K562 (cell line): Measurements from ENCODE around the gene PCBP3. TPM values are rescaled to one million over a fixed set of nuclear protein-coding genes. Genes with fewer than 3 reads are reported as not detected.

Experiments used
- ATAC-seq: fragments of 200-7000 bp; cut with Tn5 transposase; 3 replicates; pipeline ENCODE4 v1.9.1; 2020; ENCODE audit warnings: moderate library complexity
- BruUV-seq: library from RNA; stranded (reverse); fragments of 400-500 nt; replicated peaks from 2 replicates; lab custom pipeline; 2021; lab: Mats Ljungman, UMichigan
- CTCF ChIA-PET: fragments of 300-600 bp; formaldehyde crosslinking; extraction: SDS; loops from one replicate; lab custom pipeline; 2021; ENCODE audit warnings: low intra/inter-chr PET ratio; lab: Yijun Ruan, JAX
- POLR2A ChIA-PET: fragments of 300-600, 350-650 bp; sonication (Branson Sonifier 250); formaldehyde crosslinking; extraction: SDS; loops from one replicate; lab custom pipeline; 2021; ENCODE audit warnings: antibody characterized with exemption, inconsistent platforms; lab: Yijun Ruan, JAX
- DNase-seq, 4 experiments: peaks; one replicate each; pipeline versions ENCODE4 v3.0.0 to v3.0.0-alpha.2; 2011 to 2018; ENCODE audit warnings: low spot score in 3 of 4, mixed read lengths in 3 of 4; ENCODE audit errors: extremely low read depth in 1 of 4
- FAIRE-seq: peaks from 2 replicates; lab custom pipeline; 2011; peaks lifted over from hg19 to GRCh38; lab: Jason Lieb, UNC
- H2AFZ ChIP-seq: 2 replicates; pipeline ENCODE4 v1.6.0; 2011; ENCODE audit warnings: low read depth, low read length, control low read depth, inconsistent platforms
- H3K27ac ChIP-seq: fragments of 200-600 bp; 3 replicates; pipeline ENCODE4 v1.8.0; 2011; ENCODE audit warnings: low read depth, mild to moderate bottlenecking, control low read depth, inconsistent platforms, low read length, moderate library complexity, mixed read lengths; ENCODE audit errors: extremely low read depth
- H3K27me3 ChIP-seq, 2 experiments: fragments of 300-600 bp in 1 of 2; 2 replicates in 1 of 2; 3 replicates in 1 of 2; pipeline versions ENCODE4 v1.6.0 to v1.8.0; 2011; ENCODE audit warnings: inconsistent platforms in 2 of 2, low read length in 2 of 2, mild to moderate bottlenecking in 1 of 2, mixed read lengths in 1 of 2, moderate library complexity in 1 of 2; ENCODE audit not compliant: control insufficient read depth in 2 of 2, insufficient read depth in 2 of 2
- H3K36me3 ChIP-seq: fragments of 300-600 bp; 3 replicates; pipeline ENCODE4 v1.8.0; 2011; ENCODE audit warnings: mild to moderate bottlenecking, low read length, inconsistent platforms; ENCODE audit not compliant: control insufficient read depth, insufficient read depth
- H3K4me1 ChIP-seq, 2 experiments: fragments of 200-600 bp in 1 of 2; replicated peaks in 1 of 2; 2 replicates in 1 of 2; 3 replicates in 1 of 2; pipeline versions ENCODE4 v1.5.1 to v1.8.0; 2011; ENCODE audit warnings: inconsistent platforms in 2 of 2, low read length in 2 of 2, mild to moderate bottlenecking in 1 of 2, mixed read lengths in 1 of 2, moderate library complexity in 1 of 2; ENCODE audit not compliant: control insufficient read depth in 2 of 2, insufficient read depth in 2 of 2
- H3K4me2 ChIP-seq: 2 replicates; pipeline ENCODE4 v1.6.1; 2011; ENCODE audit warnings: low read length, control low read depth, inconsistent platforms, mixed read lengths; ENCODE audit not compliant: insufficient read depth
- H3K4me3 ChIP-seq: fragments of 200-600 bp; sonication (generic), shearing (Covaris generic); 2 replicates; pipeline ENCODE4 v1.5.1; 2016; ENCODE audit warnings: control low read depth, inconsistent platforms
- H3K79me2 ChIP-seq: fragments of 200-600 bp; 3 replicates; pipeline ENCODE4 v1.8.0; 2011; ENCODE audit warnings: low read length, inconsistent platforms; ENCODE audit not compliant: control insufficient read depth, insufficient read depth
- H3K9ac ChIP-seq, 2 experiments: 2 replicates each; pipeline versions ENCODE4 v1.6.0 to v1.6.1; 2011; ENCODE audit warnings: low read depth in 2 of 2, low read length in 2 of 2, control low read depth in 1 of 2, inconsistent platforms in 1 of 2, mild to moderate bottlenecking in 1 of 2, mixed read lengths in 1 of 2; ENCODE audit not compliant: insufficient read depth in 1 of 2
- H3K9me1 ChIP-seq: one replicate; pipeline ENCODE4 v1.6.0; 2011; ENCODE audit warnings: inconsistent platforms, mild to moderate bottlenecking, low read length, moderate library complexity; ENCODE audit not compliant: control insufficient read depth, insufficient read depth
- H3K9me3 ChIP-seq: replicated peaks from 2 replicates; pipeline ENCODE4 v1.5.1; 2011; ENCODE audit warnings: low read depth, low read length, inconsistent platforms; ENCODE audit not compliant: control insufficient read depth, insufficient read depth
- H4K20me1 ChIP-seq: replicated peaks from 2 replicates; pipeline ENCODE4 v1.6.1; 2011; ENCODE audit warnings: low read length, inconsistent platforms, mixed read lengths; ENCODE audit not compliant: control insufficient read depth, insufficient read depth
- BRCA1 ChIP-seq, 2 experiments: fragments of 450-650 bp in 1 of 2; sonication (generic) in 1 of 2; formaldehyde crosslinking in 1 of 2; IDR thresholded peaks; 2 replicates each; pipeline versions ENCODE4 v1.5.0 to v1.6.1; 2017 to 2020; ENCODE audit warnings: mild to moderate bottlenecking in 1 of 2, missing genetic modification reagents in 1 of 2
- BRD4 ChIP-seq: fragments of 200-600 bp; sonication (generic); IDR thresholded peaks from 2 replicates; pipeline ENCODE4 v1.6.1; 2017; ENCODE audit warnings: inconsistent platforms
- BRD9 ChIP-seq: fragments of 450-650 bp; IDR thresholded peaks from 2 replicates; pipeline ENCODE4 v1.6.1; 2018; ENCODE audit warnings: low read depth; ENCODE audit not compliant: partially characterized antibody
- CXXC5 ChIP-seq: fragments of 250-450 bp; sonication (Bioruptor Pico); IDR thresholded peaks from 2 replicates; pipeline ENCODE4 v1.8.0; 2022; ENCODE audit warnings: inconsistent platforms, mild to moderate bottlenecking, moderate library complexity
- DDX20 ChIP-seq: fragments of 450-650 bp; IDR thresholded peaks from 2 replicates; pipeline ENCODE4 v1.6.1; 2016; ENCODE audit warnings: missing genetic modification characterization, low read depth, mild to moderate bottlenecking, missing compliant biosample characterization, moderate library complexity
- GTF2E2 ChIP-seq: fragments of 200-800 bp; sonication (Bioruptor generic); IDR thresholded peaks from 2 replicates; pipeline ENCODE4 v1.6.1; 2016; ENCODE audit warnings: missing genetic modification characterization, missing compliant biosample characterization
- HNRNPL ChIP-seq: fragments of 200-400 bp; formaldehyde crosslinking; IDR thresholded peaks from 2 replicates; pipeline ENCODE4 v1.6.1; 2017; ENCODE audit warnings: low read depth, mild to moderate bottlenecking, low read length
- MEF2A ChIP-seq: IDR thresholded peaks from 2 replicates; pipeline ENCODE4 v1.6.1; 2011; ENCODE audit warnings: low read depth, mild to moderate bottlenecking, low read length, moderate library complexity; ENCODE audit not compliant: control insufficient read depth
- MTA2 ChIP-seq: fragments of 450-650 bp; IDR thresholded peaks from 2 replicates; pipeline ENCODE4 v1.6.1; 2016; ENCODE audit warnings: low read depth
- RBBP5 ChIP-seq: fragments of 200-600 bp; sonication (generic); IDR thresholded peaks from 2 replicates; pipeline ENCODE4 v1.6.1; 2012; ENCODE audit warnings: borderline replicate concordance, mild to moderate bottlenecking, low read length, control low read depth, inconsistent platforms; ENCODE audit not compliant: insufficient read depth, poor library complexity, severe bottlenecking
- SRSF9 ChIP-seq: fragments of 200-400 bp; formaldehyde crosslinking; IDR thresholded peaks from 2 replicates; pipeline ENCODE4 v1.6.1; 2017; ENCODE audit warnings: low read depth, low read length, borderline replicate concordance
- STAT5B ChIP-seq: fragments of 250-450 bp; sonication (Bioruptor Pico); IDR thresholded peaks from 2 replicates; pipeline ENCODE4 v1.8.0; 2021; ENCODE audit warnings: mild to moderate bottlenecking, inconsistent platforms
- ZNF184 ChIP-seq: sonication (generic); formaldehyde crosslinking; IDR thresholded peaks from 2 replicates; pipeline ENCODE4 v1.5.0; 2020; ENCODE audit warnings: missing genetic modification reagents
- ZNF274 ChIP-seq: IDR thresholded peaks from 2 replicates; pipeline ENCODE4 v1.6.1; 2011; ENCODE audit warnings: low read depth, mild to moderate bottlenecking, low read length, moderate library complexity, borderline replicate concordance
- WGBS: fragments of 100-300 bp; shearing (Covaris generic); methylation state at CpG from one replicate; pipeline ENCODE4 v1.1.6; 2016; ENCODE audit warnings: low coverage, mixed read lengths; ENCODE audit not compliant: insufficient coverage; ENCODE audit errors: missing lambda C conversion rate; 5-methylcytosine and 5-hydroxymethylcytosine counted together
- in situ Hi-C: fragments of 300-500 bp; cut with MboI; formaldehyde crosslinking; loops from 4 replicates; pipeline ENCODE4 v1.15.0; 2018; ENCODE audit warnings: inconsistent platforms, mixed read lengths
- intact Hi-C: fragments of 100-400 bp; cut with micrococcal nuclease; formaldehyde crosslinking; loops from 2 replicates; pipeline ENCODE4 v1.14.2; 2022
- polyA plus RNA-seq, 8 experiments: library from polyadenylated mRNA; depleted of rRNA in 4 of 8; stranded (reverse) in 5 of 8; unstranded in 3 of 8; fragments of >200 nt; fragmentation: Nextera tagmentation in 2 of 8; fragmentation: Illumina TruSeq in 1 of 8; extraction: Ambion mirVana in 2 of 8; extraction: Trizol in 1 of 8; gene quantifications; 2 replicates each; pipeline versions ENCODE4 v1.2.1 to v1.2.3, GENCODE V29; 2011 to 2014; ENCODE audit warnings: inconsistent platforms in 1 of 8, missing spikeins in 1 of 8
- total RNA-seq, 7 experiments: library from RNA; depleted of rRNA in 6 of 7; stranded (reverse); fragments of >200 nt in 6 of 7; fragmentation: Illumina TruSeq in 2 of 7; extraction: Trizol in 2 of 7; gene quantifications; 2 replicates each; pipeline versions ENCODE4 v1.2.1 to v1.2.3, GENCODE V29; 2011 to 2021; ENCODE audit warnings: low replicate concordance in 1 of 7
- TF ChIP-seq, protein P1 (sequence below): fragments of 450-650 bp; IDR thresholded peaks from 2 replicates; pipeline ENCODE4 v1.6.1; 2016; ENCODE audit warnings: missing biosample characterization, missing genetic modification characterization
- TF ChIP-seq, protein P2 (sequence below): fragments of 250-450 bp; sonication (Bioruptor Pico); IDR thresholded peaks from 2 replicates; pipeline ENCODE4 v1.8.0; 2021; ENCODE audit warnings: borderline replicate concordance, mild to moderate bottlenecking, moderate library complexity; ENCODE audit not compliant: poor library complexity, severe bottlenecking
- TF ChIP-seq, protein P3 (sequence below): fragments of 450-650 bp; IDR thresholded peaks from 2 replicates; pipeline ENCODE4 v1.6.1; 2014; ENCODE audit warnings: low read depth, mild to moderate bottlenecking, moderate library complexity, borderline replicate concordance
- TF ChIP-seq, protein P4 (sequence below): fragments of 450-650 bp; IDR thresholded peaks from 2 replicates; pipeline ENCODE4 v1.6.1; 2017; ENCODE audit warnings: mild to moderate bottlenecking, moderate library complexity

PCBP3 gene
- total and polyA plus RNA-seq, 9 of the 15 experiments (the other 6 are each of a cell fraction or from before 2014, with no cell fraction given): 0.18 TPM; not detected in 8

DNA sequence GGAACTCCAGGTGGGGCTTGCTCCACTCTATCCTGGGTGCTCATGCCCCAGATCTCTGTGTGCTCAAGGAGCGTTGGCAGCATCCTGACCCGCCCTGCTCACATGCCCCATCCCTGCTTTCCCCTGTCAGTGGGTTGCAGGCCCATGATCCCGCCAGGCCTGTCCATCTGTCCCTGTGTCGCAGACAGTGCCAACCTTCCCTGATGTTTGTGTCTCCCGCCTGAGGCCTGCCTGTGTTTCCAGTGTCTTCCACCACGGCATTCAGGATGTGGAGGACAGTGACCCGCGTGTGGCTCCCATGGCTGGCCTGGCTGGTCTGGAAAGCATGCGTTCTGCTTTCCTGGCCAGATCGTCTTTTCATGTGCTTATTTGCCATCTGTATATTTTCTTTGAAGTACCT lies 82.9 kb downstream of the PCBP3 start:
- no peak for FAIRE-seq
- Histone ChIP-seq H3K27ac (no peak overlapping the region), H3K9ac (peak overlapping the region in 1 of 2 experiments; percentile 65; a peak in 2 of 4 replicates)
- no peak for TF ChIP-seq BRD4
- TF ChIP-seq CXXC5 (CRISPR knock-in tag): no peak
- no peak for TF ChIP-seq RBBP5
- TF ChIP-seq STAT5B (CRISPR knock-in tag): no peak
- no peak for TF ChIP-seq MTA2
- TF ChIP-seq GTF2E2 (tag): no peak
- TF ChIP-seq ZNF274: no peak
- no peak for TF ChIP-seq DDX20
- TF ChIP-seq BRD9: no peak
- TF ChIP-seq, protein P1, sequence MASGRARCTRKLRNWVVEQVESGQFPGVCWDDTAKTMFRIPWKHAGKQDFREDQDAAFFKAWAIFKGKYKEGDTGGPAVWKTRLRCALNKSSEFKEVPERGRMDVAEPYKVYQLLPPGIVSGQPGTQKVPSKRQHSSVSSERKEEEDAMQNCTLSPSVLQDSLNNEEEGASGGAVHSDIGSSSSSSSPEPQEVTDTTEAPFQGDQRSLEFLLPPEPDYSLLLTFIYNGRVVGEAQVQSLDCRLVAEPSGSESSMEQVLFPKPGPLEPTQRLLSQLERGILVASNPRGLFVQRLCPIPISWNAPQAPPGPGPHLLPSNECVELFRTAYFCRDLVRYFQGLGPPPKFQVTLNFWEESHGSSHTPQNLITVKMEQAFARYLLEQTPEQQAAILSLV: no peak
- TF ChIP-seq BRCA1 (IDR thresholded peaks at IDR 0.05): no peak
- no peak for TF ChIP-seq BRCA1 (CRISPR knock-in tag; IDR thresholded peaks at IDR 0.05)
- no peak for TF ChIP-seq ZNF184 (CRISPR knock-in tag)
- no peak for TF ChIP-seq SRSF9
- TF ChIP-seq, protein P2, sequence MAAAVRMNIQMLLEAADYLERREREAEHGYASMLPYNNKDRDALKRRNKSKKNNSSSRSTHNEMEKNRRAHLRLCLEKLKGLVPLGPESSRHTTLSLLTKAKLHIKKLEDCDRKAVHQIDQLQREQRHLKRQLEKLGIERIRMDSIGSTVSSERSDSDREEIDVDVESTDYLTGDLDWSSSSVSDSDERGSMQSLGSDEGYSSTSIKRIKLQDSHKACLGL: no peak
- TF ChIP-seq, protein P3, sequence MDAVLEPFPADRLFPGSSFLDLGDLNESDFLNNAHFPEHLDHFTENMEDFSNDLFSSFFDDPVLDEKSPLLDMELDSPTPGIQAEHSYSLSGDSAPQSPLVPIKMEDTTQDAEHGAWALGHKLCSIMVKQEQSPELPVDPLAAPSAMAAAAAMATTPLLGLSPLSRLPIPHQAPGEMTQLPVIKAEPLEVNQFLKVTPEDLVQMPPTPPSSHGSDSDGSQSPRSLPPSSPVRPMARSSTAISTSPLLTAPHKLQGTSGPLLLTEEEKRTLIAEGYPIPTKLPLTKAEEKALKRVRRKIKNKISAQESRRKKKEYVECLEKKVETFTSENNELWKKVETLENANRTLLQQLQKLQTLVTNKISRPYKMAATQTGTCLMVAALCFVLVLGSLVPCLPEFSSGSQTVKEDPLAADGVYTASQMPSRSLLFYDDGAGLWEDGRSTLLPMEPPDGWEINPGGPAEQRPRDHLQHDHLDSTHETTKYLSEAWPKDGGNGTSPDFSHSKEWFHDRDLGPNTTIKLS: no peak
- TF ChIP-seq, protein P4, sequence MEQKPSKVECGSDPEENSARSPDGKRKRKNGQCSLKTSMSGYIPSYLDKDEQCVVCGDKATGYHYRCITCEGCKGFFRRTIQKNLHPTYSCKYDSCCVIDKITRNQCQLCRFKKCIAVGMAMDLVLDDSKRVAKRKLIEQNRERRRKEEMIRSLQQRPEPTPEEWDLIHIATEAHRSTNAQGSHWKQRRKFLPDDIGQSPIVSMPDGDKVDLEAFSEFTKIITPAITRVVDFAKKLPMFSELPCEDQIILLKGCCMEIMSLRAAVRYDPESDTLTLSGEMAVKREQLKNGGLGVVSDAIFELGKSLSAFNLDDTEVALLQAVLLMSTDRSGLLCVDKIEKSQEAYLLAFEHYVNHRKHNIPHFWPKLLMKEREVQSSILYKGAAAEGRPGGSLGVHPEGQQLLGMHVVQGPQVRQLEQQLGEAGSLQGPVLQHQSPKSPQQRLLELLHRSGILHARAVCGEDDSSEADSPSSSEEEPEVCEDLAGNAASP: no peak
- no peak for TF ChIP-seq HNRNPL
- no peak for TF ChIP-seq MEF2A

More for the DNA sequence above, 82.9 kb downstream of the PCBP3 start:
- ATAC-seq: no peak
- H3K79me2 ChIP-seq: no peaks in the 10 kb centered on the region
- in situ Hi-C loops: no loop called here
- peaks cover 0 to 3% of the 10 kb centered on the region in 2 experiments; a peak in 1 of 5 replicates for H3K27me3 ChIP-seq
- no peaks in the 10 kb centered on the region for H3K4me1 ChIP-seq
- H3K4me2 ChIP-seq: no peak overlapping the region
- no peak overlapping the region for H3K4me3 ChIP-seq
- WGBS: 2% methylated on average over 10 of the region's 10 CpGs
- no peaks in the 10 kb centered on the region for H3K9me3 ChIP-seq
- ChIA-PET CTCF (no interaction called here), POLR2A (no interaction called here)
- no peaks in the 10 kb centered on the region for H4K20me1 ChIP-seq
- H3K36me3 ChIP-seq: no peaks in the 10 kb centered on the region
- DNase-seq: no peak
- no TSS peak for BruUV-seq
- no peaks in the 10 kb centered on the region for H3K9me1 ChIP-seq
- intact Hi-C loops: no loop called here
- H2AFZ ChIP-seq: no peak overlapping the region
